IPS-15b (cell line): ENCODE measurements around the gene GNAT1.

Experiments
- H3K27me3 ChIP-seq: one replicate; pipeline ENCODE4 v1.6.1; 2013; ENCODE audit warnings: low read length; ENCODE audit not compliant: control insufficient read depth, insufficient read depth
- H3K36me3 ChIP-seq: one replicate; pipeline ENCODE4 v1.6.1; 2013; ENCODE audit warnings: low read length; ENCODE audit not compliant: control insufficient read depth, insufficient read depth
- H3K4me1 ChIP-seq: one replicate; pipeline ENCODE4 v1.6.1; 2013; ENCODE audit warnings: mild to moderate bottlenecking, low read length; ENCODE audit not compliant: control insufficient read depth, insufficient read depth
- H3K4me3 ChIP-seq: one replicate; pipeline ENCODE4 v1.5.1; 2013; ENCODE audit warnings: low read depth, low read length
- H3K9ac ChIP-seq: one replicate; pipeline ENCODE4 v1.6.1; 2013; ENCODE audit warnings: low read depth, mild to moderate bottlenecking, low read length
- H3K9me3 ChIP-seq: one replicate; pipeline ENCODE4 v1.6.1; 2013; ENCODE audit warnings: mild to moderate bottlenecking, low read length; ENCODE audit not compliant: control insufficient read depth, insufficient read depth

GNAT1 gene

GRCh38 chr3:50231581-50231980 is 40.2 kb downstream of the GNAT1 start:
- Histone ChIP-seq H3K4me1 (peaks cover 4% of the 10 kb centered on the region), H3K9me3 (no peaks in the 10 kb centered on the region), H3K36me3 (no peaks in the 10 kb centered on the region), H3K9ac (no peak overlapping the region), H3K4me3 (no peak overlapping the region), H3K27me3 (peaks cover 4% of the 10 kb centered on the region)

DNA sequence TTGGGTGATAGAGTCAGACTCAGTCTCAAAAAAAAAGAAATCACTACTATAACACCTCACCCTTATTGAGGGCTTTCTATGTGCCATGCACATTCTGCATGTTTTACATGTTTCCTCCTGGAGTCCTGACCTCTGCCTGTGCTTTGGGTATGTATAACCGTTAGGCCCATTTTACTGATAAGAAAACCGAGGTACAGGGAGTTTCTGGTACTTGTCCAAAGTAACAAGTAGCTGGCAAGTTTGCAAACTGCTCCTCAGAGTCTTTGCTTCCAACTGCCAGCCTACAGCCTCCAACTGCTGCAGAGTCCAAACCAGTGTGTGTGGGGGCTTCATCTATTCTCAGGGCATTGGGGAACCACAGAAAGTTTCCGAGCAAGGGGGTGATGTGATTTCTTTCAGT is 40.9 kb downstream of the GNAT1 start:
- Histone ChIP-seq H3K27me3 (no peaks in the 10 kb centered on the region), H3K36me3 (no peaks in the 10 kb centered on the region), H3K9me3 (no peaks in the 10 kb centered on the region), H3K9ac (no peak overlapping the region), H3K4me1 (peaks cover 4% of the 10 kb centered on the region), H3K4me3 (no peak overlapping the region)

GRCh38 chr3:50233176-50233575 is 41.8 kb downstream of the GNAT1 start:
- Histone ChIP-seq H3K36me3 (no peaks in the 10 kb centered on the region), H3K9me3 (no peaks in the 10 kb centered on the region), H3K4me1 (peaks cover 4% of the 10 kb centered on the region), H3K27me3 (no peaks in the 10 kb centered on the region), H3K4me3 (no peak overlapping the region), H3K9ac (no peak overlapping the region)

DNA sequence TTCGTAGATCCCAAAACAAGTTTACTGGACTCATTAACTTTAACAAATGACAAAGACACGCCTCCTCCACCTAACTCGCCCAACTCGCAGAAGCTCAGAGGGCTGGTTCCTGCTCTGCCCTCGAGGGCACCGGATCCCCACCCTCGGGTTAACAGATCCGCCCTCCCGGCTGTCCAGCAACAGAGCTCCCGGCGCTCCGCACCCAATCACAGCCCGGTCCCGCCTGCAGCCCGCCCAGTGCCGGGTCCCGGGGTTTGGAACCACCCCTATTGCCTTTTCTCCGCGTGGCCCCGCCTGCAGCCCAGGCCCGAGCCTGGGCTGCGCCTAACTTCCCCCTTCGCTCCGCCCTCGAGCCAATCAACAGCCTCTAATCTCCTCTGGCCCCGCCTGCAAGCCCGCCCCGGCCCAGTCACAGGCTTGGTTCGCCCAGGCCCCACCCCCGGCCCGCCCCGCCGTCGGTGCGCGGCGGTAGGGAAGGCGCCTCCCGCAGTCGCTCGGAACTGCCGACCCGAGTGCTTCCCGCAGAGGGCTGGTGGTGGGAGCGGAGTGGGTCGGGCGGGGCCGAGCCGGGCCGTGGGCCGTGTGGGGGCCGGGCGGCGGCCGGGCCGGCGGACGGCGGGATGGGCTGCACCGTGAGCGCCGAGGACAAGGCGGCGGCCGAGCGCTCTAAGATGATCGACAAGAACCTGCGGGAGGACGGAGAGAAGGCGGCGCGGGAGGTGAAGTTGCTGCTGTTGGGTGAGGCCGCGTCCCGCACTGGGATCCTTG is 44.5 kb downstream of the GNAT1 start, which contains the start of gene GNAI2:
Gene GNAI2, plus strand, starts transcription at position 489 of the 768 bp plus-strand sequence. Its CDS starts 132 bp downstream, at position 621.
- Histone ChIP-seq H3K4me3 (peak within 1 kb of the TSS; percentile 88), H3K9ac (peak within 1 kb of the TSS; percentile 85), H3K36me3 (peaks cover 5% of the 10 kb centered on the region), H3K27me3 (no peaks in the 10 kb centered on the region), H3K4me1 (peaks cover 11% of the 10 kb centered on the region), H3K9me3 (no peaks in the 10 kb centered on the region)

DNA sequence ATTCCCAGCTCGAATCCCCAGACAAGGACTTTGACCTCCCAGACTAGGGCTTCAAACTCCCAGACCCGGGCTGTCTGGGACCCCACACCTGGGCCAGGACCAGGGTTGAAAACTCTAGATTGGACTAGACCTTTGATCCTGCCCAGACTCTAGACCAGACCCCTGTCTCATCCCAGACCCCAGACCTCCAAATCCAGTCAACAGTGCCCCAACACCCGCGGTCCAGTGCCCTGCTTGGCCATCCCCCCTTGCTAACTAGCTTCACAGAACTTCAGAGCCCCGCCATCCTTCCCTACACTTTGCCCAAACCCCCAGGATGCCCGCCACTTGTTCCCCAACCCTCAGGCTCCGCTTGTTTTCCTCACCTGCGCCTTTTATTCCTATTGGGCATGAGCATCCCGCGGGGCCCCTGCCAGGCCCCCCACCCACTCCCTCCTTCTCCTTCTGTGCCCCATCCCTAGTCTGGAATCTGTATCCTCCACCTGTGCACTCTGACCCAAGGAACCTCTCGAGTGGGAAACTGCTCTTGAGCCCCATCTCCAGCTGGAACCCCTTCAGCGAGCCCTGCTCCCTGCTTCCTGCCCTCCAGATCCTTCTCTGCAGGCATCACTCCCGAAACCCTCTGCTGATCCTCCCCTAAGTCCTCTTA is 45.2 kb downstream of the GNAT1 start:
- peak overlapping the region; percentile 85 for H3K9ac ChIP-seq
- no peaks in the 10 kb centered on the region for H3K27me3 ChIP-seq
- H3K4me3 ChIP-seq, result peak overlapping the region; percentile 88
- H3K9me3 ChIP-seq, result no peaks in the 10 kb centered on the region
- peaks cover 5% of the 10 kb centered on the region for H3K36me3 ChIP-seq
- H3K4me1 ChIP-seq, result peaks cover 16% of the 10 kb centered on the region

GRCh38 chr3:50237133-50237651 is 45.8 kb downstream of the GNAT1 start:
- Histone ChIP-seq H3K36me3 (peaks cover 8% of the 10 kb centered on the region), H3K27me3 (no peaks in the 10 kb centered on the region), H3K4me1 (peaks cover 22% of the 10 kb centered on the region), H3K4me3 (peak overlapping the region; percentile 88), H3K9ac (peak overlapping the region; percentile 85), H3K9me3 (no peaks in the 10 kb centered on the region)

- peak overlapping the region; percentile 88 for H3K4me3 ChIP-seq
- peak overlapping the region; percentile 85 for H3K9ac ChIP-seq
- H3K4me1 ChIP-seq, result peaks cover 29% of the 10 kb centered on the region
Measured at GRCh38 chr3:50237754-50238548, 46.5 kb downstream of the GNAT1 start.

DNA sequence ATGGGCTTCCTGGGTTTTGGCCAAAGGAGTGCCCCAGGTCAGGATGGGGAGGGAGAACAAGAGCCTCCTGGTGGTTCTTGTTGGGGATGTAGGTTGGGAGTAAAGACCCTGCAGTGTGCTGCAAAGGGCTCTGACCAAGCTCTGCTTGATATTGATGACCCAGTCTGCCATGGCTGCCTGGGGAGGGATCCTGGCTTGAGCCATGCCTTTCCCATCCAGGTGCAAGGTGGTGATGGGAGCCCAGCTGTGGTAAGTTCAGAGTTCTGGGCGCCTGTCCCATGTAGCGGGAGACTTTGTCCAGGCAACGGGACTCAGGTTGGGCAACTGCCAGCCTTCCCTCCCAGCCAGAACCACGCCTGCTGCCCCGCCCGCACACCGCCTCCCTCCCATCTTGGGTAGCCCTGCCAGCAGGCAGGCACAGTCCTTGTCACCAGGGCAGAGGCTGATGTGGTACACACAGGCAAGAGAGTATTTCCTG is 47.2 kb downstream of the GNAT1 start:
- no peaks in the 10 kb centered on the region for H3K27me3 ChIP-seq
- H3K9me3 ChIP-seq, result no peaks in the 10 kb centered on the region
- H3K4me1 ChIP-seq, result peaks cover 34% of the 10 kb centered on the region
- H3K36me3 ChIP-seq, result peaks cover 12% of the 10 kb centered on the region
- peak overlapping the region; percentile 88 for H3K4me3 ChIP-seq
- no peak overlapping the region for H3K9ac ChIP-seq

More at GRCh38 chr3:50237754-50238548, 46.5 kb downstream of the GNAT1 start:
- Histone ChIP-seq H3K36me3 (peaks cover 10% of the 10 kb centered on the region), H3K27me3 (no peaks in the 10 kb centered on the region), H3K9me3 (no peaks in the 10 kb centered on the region)

DNA sequence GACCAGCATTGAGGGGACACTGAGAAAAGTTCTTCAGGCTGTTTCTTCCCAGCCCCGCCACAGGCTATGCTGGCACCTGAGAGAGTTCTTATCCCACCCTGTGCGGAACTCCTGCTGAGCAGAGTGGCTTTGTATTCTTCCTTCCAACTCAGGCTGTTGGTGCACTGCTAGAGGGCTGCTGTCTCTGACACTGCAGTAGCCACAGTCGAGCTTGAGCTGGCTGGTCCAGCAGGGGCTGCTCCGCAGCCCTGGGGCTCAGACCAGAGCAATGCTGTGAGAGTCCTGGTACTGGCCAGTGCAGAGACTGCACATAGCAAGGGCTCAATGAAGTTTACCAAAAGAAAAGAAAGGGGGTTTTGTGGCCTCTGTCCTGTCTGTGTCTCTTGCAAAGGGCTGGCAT is 48.2 kb downstream of the GNAT1 start:
- Histone ChIP-seq H3K4me1 (peaks cover 36% of the 10 kb centered on the region), H3K9ac (no peak overlapping the region), H3K4me3 (no peak overlapping the region), H3K36me3 (peaks cover 14% of the 10 kb centered on the region), H3K9me3 (no peaks in the 10 kb centered on the region), H3K27me3 (no peaks in the 10 kb centered on the region)

DNA sequence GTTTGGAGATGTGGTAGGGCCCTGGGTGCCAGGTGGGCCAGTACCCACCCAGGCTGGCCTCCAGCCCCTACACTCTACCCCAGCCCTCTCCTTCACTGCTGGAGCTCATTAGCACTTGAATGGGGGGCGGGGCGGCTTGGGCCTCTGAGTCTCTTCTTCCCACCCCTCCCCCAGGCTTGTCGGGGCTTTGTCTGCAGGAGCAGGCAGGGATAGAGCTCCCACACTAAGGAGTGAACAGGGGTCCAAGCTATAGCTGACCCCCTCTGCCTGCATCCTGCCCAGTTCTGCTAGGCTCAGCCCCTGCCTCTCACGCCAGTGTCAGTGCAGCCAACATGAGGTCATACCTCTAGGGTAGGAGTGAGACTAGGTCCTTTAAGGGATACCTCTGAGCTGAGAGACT is 49.8 kb downstream of the GNAT1 start:
- H3K9me3 ChIP-seq, result no peaks in the 10 kb centered on the region
- H3K9ac ChIP-seq, result no peak overlapping the region
- peaks cover 16% of the 10 kb centered on the region for H3K36me3 ChIP-seq
- peaks cover 42% of the 10 kb centered on the region for H3K4me1 ChIP-seq
- peak overlapping the region; percentile 60 for H3K4me3 ChIP-seq
- H3K27me3 ChIP-seq, result no peaks in the 10 kb centered on the region

GRCh38 chr3:50241713-50242380 is 50.4 kb downstream of the GNAT1 start:
- H3K36me3 ChIP-seq, result peaks cover 16% of the 10 kb centered on the region
- peak overlapping the region; percentile 47 for H3K9ac ChIP-seq
- H3K9me3 ChIP-seq, result no peaks in the 10 kb centered on the region
- H3K4me3 ChIP-seq, result peak overlapping the region; percentile 60
- no peaks in the 10 kb centered on the region for H3K27me3 ChIP-seq
- H3K4me1 ChIP-seq, result peaks cover 46% of the 10 kb centered on the region
